ENCODE data around the gene C2CD2L. TPM values are rescaled to one million over a fixed set of nuclear protein-coding genes. Genes with fewer than 3 reads are reported as not detected.
A peak's percentile ranks its signal among the peaks of the same experiment; 100 is the strongest.

Gene C2CD2L
- total RNA-seq, 4 donors from 2014 or later: 10.0 to 30.7 (median 18.7) TPM

GRCh38 chr11:119147604-119148333 is 40.6 kb downstream of the C2CD2L start:
- H3K36me3 ChIP-seq: no peaks in the 10 kb centered on the region
- TF ChIP-seq CTCF (IDR thresholded peaks at IDR 0.05 in 4 of 5, conservative IDR thresholded peaks at IDR 0.05 in 1 of 5) (no peak), POLR2A (IDR thresholded peaks at IDR 0.05) (no peak)
- intact Hi-C loops (cut with DNase I; ENCODE audit: low total_unique reads): loop anchor here (5.0 kb wide), 1 partner anchor 170 kb away; the partner anchor contains the start of gene MCAM
- no peak overlapping the region for H3K27ac ChIP-seq
- in situ Hi-C loops (cut with MboI; ENCODE audit: low sequenced_read_pairs in 4 of 4): loop anchor here in 1 of 4 donors (10.0 kb wide), 1 partner anchor 47 kb away; no protein-coding TSS in a partner anchor
- peaks cover 4 to 17% (median 10%) of the 10 kb centered on the region in 3 donors for H3K27me3 ChIP-seq
- H3K4me3 ChIP-seq: no peak overlapping the region
- no peak for DNase-seq
- H3K9me3 ChIP-seq: no peaks in the 10 kb centered on the region
- peaks cover 4 to 14% of the 10 kb centered on the region in 2 donors for H3K4me1 ChIP-seq
- no peak for ATAC-seq

GRCh38 chr11:119148720-119149017 is 41.5 kb downstream of the C2CD2L start:
- no peak overlapping the region for H3K27ac ChIP-seq
- ATAC-seq (peak in 1 of 2 donors; percentile 13), DNase-seq (no peak)
- no peaks in the 10 kb centered on the region for H3K9me3 ChIP-seq
- intact Hi-C loops (cut with DNase I; ENCODE audit: low total_unique reads) (loop anchor here (5.0 kb wide), 1 partner anchor 169 kb away; the partner anchor contains the start of gene MCAM), in situ Hi-C loops (cut with MboI; ENCODE audit: low sequenced_read_pairs in 4 of 4) (loop anchor here in 1 of 4 donors (10.0 kb wide), 1 partner anchor 46 kb away; no protein-coding TSS in a partner anchor)
- TF ChIP-seq POLR2A (IDR thresholded peaks at IDR 0.05) (no peak), CTCF (IDR thresholded peaks at IDR 0.05 in 4 of 5, conservative IDR thresholded peaks at IDR 0.05 in 1 of 5) (no peak)
- H3K4me1 ChIP-seq: peaks cover 4 to 14% of the 10 kb centered on the region in 2 donors
- no peaks in the 10 kb centered on the region for H3K36me3 ChIP-seq
- peaks cover 4 to 17% (median 10%) of the 10 kb centered on the region in 3 donors for H3K27me3 ChIP-seq
- peak overlapping the region; percentile 60 to 84 (median 64) for H3K4me3 ChIP-seq

- Histone ChIP-seq H3K4me1 (peaks cover 4 to 14% of the 10 kb centered on the region in 2 donors), H3K9me3 (no peaks in the 10 kb centered on the region), H3K27ac (no peak within 1 kb of the TSS), H3K36me3 (no peaks in the 10 kb centered on the region), H3K27me3 (peaks cover 4 to 17% (median 10%) of the 10 kb centered on the region in 3 donors), H3K4me3 (peak within 1 kb of the TSS; percentile 60 to 84 (median 64))
- in situ Hi-C loops (cut with MboI; ENCODE audit: low sequenced_read_pairs in 4 of 4) (loop anchor here in 1 of 4 donors (10.0 kb wide), 1 partner anchor 46 kb away; no protein-coding TSS in a partner anchor), intact Hi-C loops (cut with DNase I; ENCODE audit: low total_unique reads) (loop anchor here (5.0 kb wide), 1 partner anchor 168 kb away; the partner anchor contains the start of gene MCAM)
- TF ChIP-seq POLR2A (IDR thresholded peaks at IDR 0.05): no peak
- TF ChIP-seq CTCF (IDR thresholded peaks at IDR 0.05 in 4 of 5, conservative IDR thresholded peaks at IDR 0.05 in 1 of 5): no peak
- DNase-seq: no peak
- ATAC-seq: peak; percentile 26 to 37
Measured at GRCh38 chr11:119149018-119149785, 42.1 kb downstream of the C2CD2L start, which contains the start of gene ABCG4. ABCG4 (plus strand) TSS chr11:119149052; CDS start chr11:119149966, 914 bp downstream.

- DNase-seq (no peak), ATAC-seq (no peak)
- Histone ChIP-seq H3K27ac (no peak overlapping the region), H3K9me3 (no peaks in the 10 kb centered on the region), H3K36me3 (no peaks in the 10 kb centered on the region), H3K4me1 (peaks cover 4 to 11% of the 10 kb centered on the region in 2 donors), H3K27me3 (peaks cover 4 to 17% (median 10%) of the 10 kb centered on the region in 3 donors), H3K4me3 (peak overlapping the region; percentile 60 to 84 (median 64))
- intact Hi-C loops (cut with DNase I; ENCODE audit: low total_unique reads): loop anchor here (5.0 kb wide), 1 partner anchor 167 kb away; the partner anchor contains the start of gene MCAM
- TF ChIP-seq POLR2A (IDR thresholded peaks at IDR 0.05) (no peak), CTCF (IDR thresholded peaks at IDR 0.05 in 4 of 5, conservative IDR thresholded peaks at IDR 0.05 in 1 of 5) (no peak)
- in situ Hi-C loops (cut with MboI; ENCODE audit: low sequenced_read_pairs in 4 of 4): loop anchor here in 1 of 4 donors (10.0 kb wide), 1 partner anchor 45 kb away; no protein-coding TSS in a partner anchor
Measured at GRCh38 chr11:119149786-119150275, 42.7 kb downstream of the C2CD2L start.
